HEK293 (cell line): Measurements from ENCODE around the gene JUND.

Source experiments
- MYNN ChIP-seq: fragments of 450-650 bp; formaldehyde crosslinking; IDR thresholded peaks from 2 replicates; pipeline ENCODE4 v1.5.1; 2016; ENCODE audit warnings: missing biosample characterization, missing genetic modification characterization, borderline replicate concordance
- YY1 ChIP-seq: fragments of 450-650 bp; formaldehyde crosslinking; IDR thresholded peaks from 2 replicates; pipeline ENCODE4 v1.5.1; 2018; ENCODE audit warnings: missing biosample characterization, missing genetic modification characterization
- ZBTB11 ChIP-seq: fragments of 450-650 bp; formaldehyde crosslinking; conservative IDR thresholded peaks from 2 replicates; pipeline ENCODE4 v1.5.1; 2016; ENCODE audit warnings: low read depth, missing biosample characterization, missing genetic modification characterization
- ZBTB20 ChIP-seq: fragments of 450-650 bp; formaldehyde crosslinking; IDR thresholded peaks from 2 replicates; pipeline ENCODE4 v1.5.1; 2016; ENCODE audit warnings: missing biosample characterization, missing genetic modification characterization
- ZNF138 ChIP-seq: fragments of 450-650 bp; formaldehyde crosslinking; IDR thresholded peaks from 2 replicates; pipeline ENCODE4 v1.5.1; 2016; ENCODE audit warnings: missing biosample characterization, missing genetic modification characterization, borderline replicate concordance
- ZNF501 ChIP-seq: fragments of 450-650 bp; formaldehyde crosslinking; IDR thresholded peaks from 2 replicates; pipeline ENCODE4 v1.5.1; 2016; ENCODE audit warnings: missing biosample characterization, missing genetic modification characterization
- ZNF530 ChIP-seq: fragments of 450-650 bp; formaldehyde crosslinking; IDR thresholded peaks from 2 replicates; pipeline ENCODE4 v1.5.1; 2016; ENCODE audit warnings: low read depth, missing biosample characterization, missing genetic modification characterization
- ZNF558 ChIP-seq: fragments of 450-650 bp; formaldehyde crosslinking; IDR thresholded peaks from 2 replicates; pipeline ENCODE4 v1.5.1; 2016; ENCODE audit warnings: missing biosample characterization, missing genetic modification characterization
- TF ChIP-seq, protein P1 (sequence below): fragments of 450-650 bp; formaldehyde crosslinking; IDR thresholded peaks from 2 replicates; pipeline ENCODE4 v1.5.1; 2016; ENCODE audit warnings: missing biosample characterization, missing genetic modification characterization
- TF ChIP-seq, protein P2 (sequence below): fragments of 450-650 bp; formaldehyde crosslinking; IDR thresholded peaks from 2 replicates; pipeline ENCODE4 v1.5.1; 2017; ENCODE audit warnings: missing biosample characterization, missing genetic modification characterization
- TF ChIP-seq, protein P3 (sequence below): fragments of 450-650 bp; formaldehyde crosslinking; IDR thresholded peaks from 2 replicates; pipeline ENCODE4 v1.5.1; 2016; ENCODE audit warnings: missing biosample characterization, missing genetic modification characterization

GRCh38 chr19:18313398-18313797, 32.0 kb upstream of the JUND start:
- TF ChIP-seq ZNF501 (tag by site-specific recombination) (no peak), ZBTB20 (tag by site-specific recombination) (no peak), ZNF558 (no peak), MYNN (no peak), ZNF138 (tag by site-specific recombination) (no peak), YY1 (tag by site-specific recombination) (no peak), ZNF530 (tag by site-specific recombination) (no peak), ZBTB11 (tag by site-specific recombination) (no peak)
- TF ChIP-seq, protein P1, sequence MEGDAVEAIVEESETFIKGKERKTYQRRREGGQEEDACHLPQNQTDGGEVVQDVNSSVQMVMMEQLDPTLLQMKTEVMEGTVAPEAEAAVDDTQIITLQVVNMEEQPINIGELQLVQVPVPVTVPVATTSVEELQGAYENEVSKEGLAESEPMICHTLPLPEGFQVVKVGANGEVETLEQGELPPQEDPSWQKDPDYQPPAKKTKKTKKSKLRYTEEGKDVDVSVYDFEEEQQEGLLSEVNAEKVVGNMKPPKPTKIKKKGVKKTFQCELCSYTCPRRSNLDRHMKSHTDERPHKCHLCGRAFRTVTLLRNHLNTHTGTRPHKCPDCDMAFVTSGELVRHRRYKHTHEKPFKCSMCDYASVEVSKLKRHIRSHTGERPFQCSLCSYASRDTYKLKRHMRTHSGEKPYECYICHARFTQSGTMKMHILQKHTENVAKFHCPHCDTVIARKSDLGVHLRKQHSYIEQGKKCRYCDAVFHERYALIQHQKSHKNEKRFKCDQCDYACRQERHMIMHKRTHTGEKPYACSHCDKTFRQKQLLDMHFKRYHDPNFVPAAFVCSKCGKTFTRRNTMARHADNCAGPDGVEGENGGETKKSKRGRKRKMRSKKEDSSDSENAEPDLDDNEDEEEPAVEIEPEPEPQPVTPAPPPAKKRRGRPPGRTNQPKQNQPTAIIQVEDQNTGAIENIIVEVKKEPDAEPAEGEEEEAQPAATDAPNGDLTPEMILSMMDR (tag by site-specific recombination): no peak
- TF ChIP-seq, protein P2, sequence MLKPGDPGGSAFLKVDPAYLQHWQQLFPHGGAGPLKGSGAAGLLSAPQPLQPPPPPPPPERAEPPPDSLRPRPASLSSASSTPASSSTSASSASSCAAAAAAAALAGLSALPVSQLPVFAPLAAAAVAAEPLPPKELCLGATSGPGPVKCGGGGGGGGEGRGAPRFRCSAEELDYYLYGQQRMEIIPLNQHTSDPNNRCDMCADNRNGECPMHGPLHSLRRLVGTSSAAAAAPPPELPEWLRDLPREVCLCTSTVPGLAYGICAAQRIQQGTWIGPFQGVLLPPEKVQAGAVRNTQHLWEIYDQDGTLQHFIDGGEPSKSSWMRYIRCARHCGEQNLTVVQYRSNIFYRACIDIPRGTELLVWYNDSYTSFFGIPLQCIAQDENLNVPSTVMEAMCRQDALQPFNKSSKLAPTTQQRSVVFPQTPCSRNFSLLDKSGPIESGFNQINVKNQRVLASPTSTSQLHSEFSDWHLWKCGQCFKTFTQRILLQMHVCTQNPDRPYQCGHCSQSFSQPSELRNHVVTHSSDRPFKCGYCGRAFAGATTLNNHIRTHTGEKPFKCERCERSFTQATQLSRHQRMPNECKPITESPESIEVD: no peak
- TF ChIP-seq, protein P3, sequence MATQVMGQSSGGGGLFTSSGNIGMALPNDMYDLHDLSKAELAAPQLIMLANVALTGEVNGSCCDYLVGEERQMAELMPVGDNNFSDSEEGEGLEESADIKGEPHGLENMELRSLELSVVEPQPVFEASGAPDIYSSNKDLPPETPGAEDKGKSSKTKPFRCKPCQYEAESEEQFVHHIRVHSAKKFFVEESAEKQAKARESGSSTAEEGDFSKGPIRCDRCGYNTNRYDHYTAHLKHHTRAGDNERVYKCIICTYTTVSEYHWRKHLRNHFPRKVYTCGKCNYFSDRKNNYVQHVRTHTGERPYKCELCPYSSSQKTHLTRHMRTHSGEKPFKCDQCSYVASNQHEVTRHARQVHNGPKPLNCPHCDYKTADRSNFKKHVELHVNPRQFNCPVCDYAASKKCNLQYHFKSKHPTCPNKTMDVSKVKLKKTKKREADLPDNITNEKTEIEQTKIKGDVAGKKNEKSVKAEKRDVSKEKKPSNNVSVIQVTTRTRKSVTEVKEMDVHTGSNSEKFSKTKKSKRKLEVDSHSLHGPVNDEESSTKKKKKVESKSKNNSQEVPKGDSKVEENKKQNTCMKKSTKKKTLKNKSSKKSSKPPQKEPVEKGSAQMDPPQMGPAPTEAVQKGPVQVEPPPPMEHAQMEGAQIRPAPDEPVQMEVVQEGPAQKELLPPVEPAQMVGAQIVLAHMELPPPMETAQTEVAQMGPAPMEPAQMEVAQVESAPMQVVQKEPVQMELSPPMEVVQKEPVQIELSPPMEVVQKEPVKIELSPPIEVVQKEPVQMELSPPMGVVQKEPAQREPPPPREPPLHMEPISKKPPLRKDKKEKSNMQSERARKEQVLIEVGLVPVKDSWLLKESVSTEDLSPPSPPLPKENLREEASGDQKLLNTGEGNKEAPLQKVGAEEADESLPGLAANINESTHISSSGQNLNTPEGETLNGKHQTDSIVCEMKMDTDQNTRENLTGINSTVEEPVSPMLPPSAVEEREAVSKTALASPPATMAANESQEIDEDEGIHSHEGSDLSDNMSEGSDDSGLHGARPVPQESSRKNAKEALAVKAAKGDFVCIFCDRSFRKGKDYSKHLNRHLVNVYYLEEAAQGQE (tag by site-specific recombination): no peak
